ENCODE data around the gene PJVK. TPM values are rescaled to one million over a fixed set of nuclear protein-coding genes. Genes with fewer than 3 reads are reported as not detected.
A peak's percentile ranks its signal among the peaks of the same experiment; 100 is the strongest.

The PJVK gene
- total and polyA plus RNA-seq, 2 of the 13 experiments (the other 11 are each of a cell fraction or from before 2014, with no cell fraction given): 1.2 to 2.6 TPM

GRCh38 chr2:178449700-178450523, 1.3 kb upstream of the PJVK start (continued):
- TF ChIP-seq ZNF639 (CRISPR knock-in tag; conservative IDR thresholded peaks at IDR 0.05): no peak
- TF ChIP-seq PCBP2 (optimal IDR thresholded peaks at IDR 0.05; ENCODE audit: low read depth, low read length, poor library complexity, severe bottlenecking): no peak
- peak; percentile 54; the same call in 1 of the 2 replicates for TF ChIP-seq BHLHE40 (IDR thresholded peaks at IDR 0.05; ENCODE audit: low read length)
- TF ChIP-seq NFATC3 (CRISPR knock-in tag; IDR thresholded peaks at IDR 0.05): 0 out of 2 replicates have a peak, but pooled peaks have one; percentile 53
- TF ChIP-seq ZSCAN22 (CRISPR knock-in tag; IDR thresholded peaks at IDR 0.05): no peak
- TF ChIP-seq EP300 (IDR thresholded peaks at IDR 0.05; ENCODE audit: low read depth in 2 of 2, low read length in 2 of 2): no peak
- no peak for TF ChIP-seq EP300 (CRISPR knock-in tag; IDR thresholded peaks at IDR 0.05; ENCODE audit: borderline replicate concordance)
- no peak for TF ChIP-seq E2F1 (CRISPR knock-in tag; IDR thresholded peaks at IDR 0.05)
- no peak for TF ChIP-seq ZNF564 (CRISPR knock-in tag; IDR thresholded peaks at IDR 0.05)
- TF ChIP-seq ZNF12 (CRISPR knock-in tag; IDR thresholded peaks at IDR 0.05): no peak
- no peak for TF ChIP-seq CREBL2 (CRISPR knock-in tag; IDR thresholded peaks at IDR 0.05; ENCODE audit: borderline replicate concordance)
- TF ChIP-seq HOXA7 (CRISPR knock-in tag; IDR thresholded peaks at IDR 0.05): no peak
- TF ChIP-seq KLF6 (CRISPR knock-in tag; IDR thresholded peaks at IDR 0.05): no peak
- no peak for TF ChIP-seq CBX2 (IDR thresholded peaks at IDR 0.05; ENCODE audit: low read depth, low read length)
- no peak for TF ChIP-seq CBX2 (CRISPR knock-in tag; IDR thresholded peaks at IDR 0.05; ENCODE audit: low read depth)
- TF ChIP-seq TCF12 (IDR thresholded peaks at IDR 0.05): no peak
- TF ChIP-seq TCF12 (CRISPR knock-in tag; IDR thresholded peaks at IDR 0.05): no peak
- TF ChIP-seq PRDM15 (CRISPR knock-in tag; IDR thresholded peaks at IDR 0.05): no peak
- no peak for TF ChIP-seq NR2F6 (IDR thresholded peaks at IDR 0.05)
- TF ChIP-seq NR2F6 (CRISPR knock-in tag; IDR thresholded peaks at IDR 0.05): no peak
- no peak for TF ChIP-seq ZNF567 (CRISPR knock-in tag; IDR thresholded peaks at IDR 0.05; ENCODE audit: borderline replicate concordance)
- peak; percentile 47; the same call in 1 of the 2 replicates for TF ChIP-seq ZNF224 (CRISPR knock-in tag; IDR thresholded peaks at IDR 0.05)
- TF ChIP-seq RFX1 (IDR thresholded peaks at IDR 0.05): no peak
- no peak for TF ChIP-seq RXRB (CRISPR knock-in tag; IDR thresholded peaks at IDR 0.05; ENCODE audit: borderline replicate concordance)
